Keratinocyte (primary cell): ENCODE results near the gene ABCB11.

ENCODE experiments used
- EZH2 ChIP-seq: IDR thresholded peaks from one replicate; pipeline ENCODE4 v1.6.1; 2012; ENCODE audit warnings: inconsistent platforms, mild to moderate bottlenecking, low read length, moderate library complexity
- TF ChIP-seq, protein P1 (sequence below), 3 experiments: IDR thresholded peaks in 1 of 3; conservative IDR thresholded peaks in 1 of 3; optimal IDR thresholded peaks in 1 of 3; 2 replicates in 2 of 3; 3 replicates in 1 of 3; pipeline versions ENCODE3 to v1.5.1; 2011; ENCODE audit warnings: low read length in 3 of 3, mild to moderate bottlenecking in 3 of 3, moderate library complexity in 2 of 3, control low read depth in 1 of 3, inconsistent platforms in 1 of 3; ENCODE audit not compliant: insufficient read depth in 2 of 3; ENCODE audit errors: extremely low read depth in 1 of 3

DNA sequence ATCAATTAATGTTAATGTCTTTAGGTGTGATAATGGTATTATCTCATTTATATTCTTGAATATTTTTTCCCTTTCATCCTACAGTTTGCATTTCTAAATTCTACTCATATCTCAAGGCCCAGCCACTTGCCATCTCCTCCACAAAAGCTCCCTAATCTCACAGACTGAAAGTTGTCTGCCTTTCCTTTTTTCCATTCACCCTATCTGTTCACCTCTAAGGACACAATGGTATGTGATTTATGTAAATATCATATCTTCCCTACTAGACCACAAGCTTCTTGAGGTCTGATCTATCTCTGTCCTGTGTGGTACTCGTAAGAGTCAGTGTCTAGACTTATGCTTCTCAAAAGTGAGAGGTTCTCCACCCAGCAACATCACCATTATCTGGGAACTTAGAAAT, 137.0 kb downstream of the ABCB11 start:
- TF ChIP-seq, protein P1, sequence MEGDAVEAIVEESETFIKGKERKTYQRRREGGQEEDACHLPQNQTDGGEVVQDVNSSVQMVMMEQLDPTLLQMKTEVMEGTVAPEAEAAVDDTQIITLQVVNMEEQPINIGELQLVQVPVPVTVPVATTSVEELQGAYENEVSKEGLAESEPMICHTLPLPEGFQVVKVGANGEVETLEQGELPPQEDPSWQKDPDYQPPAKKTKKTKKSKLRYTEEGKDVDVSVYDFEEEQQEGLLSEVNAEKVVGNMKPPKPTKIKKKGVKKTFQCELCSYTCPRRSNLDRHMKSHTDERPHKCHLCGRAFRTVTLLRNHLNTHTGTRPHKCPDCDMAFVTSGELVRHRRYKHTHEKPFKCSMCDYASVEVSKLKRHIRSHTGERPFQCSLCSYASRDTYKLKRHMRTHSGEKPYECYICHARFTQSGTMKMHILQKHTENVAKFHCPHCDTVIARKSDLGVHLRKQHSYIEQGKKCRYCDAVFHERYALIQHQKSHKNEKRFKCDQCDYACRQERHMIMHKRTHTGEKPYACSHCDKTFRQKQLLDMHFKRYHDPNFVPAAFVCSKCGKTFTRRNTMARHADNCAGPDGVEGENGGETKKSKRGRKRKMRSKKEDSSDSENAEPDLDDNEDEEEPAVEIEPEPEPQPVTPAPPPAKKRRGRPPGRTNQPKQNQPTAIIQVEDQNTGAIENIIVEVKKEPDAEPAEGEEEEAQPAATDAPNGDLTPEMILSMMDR (optimal IDR thresholded peaks at IDR 0.05 in 1 of 3, IDR thresholded peaks at IDR 0.05 in 1 of 3, conservative IDR thresholded peaks at IDR 0.05 in 1 of 3; ENCODE audit: extremely low read depth in 1 of 3, insufficient read depth in 2 of 3, low read length in 3 of 3) = no peak
- TF ChIP-seq EZH2 = no peak
